ENCODE results near the gene UBE2E2.

UBE2E2 gene

GRCh38 chr3:23480329-23480714 lies 277.2 kb downstream of the UBE2E2 start:
- no peak for DNase-seq (ENCODE audit: low spot score)

- no peak for DNase-seq (ENCODE audit: low spot score)
Observed at GRCh38 chr3:23481011-23481615, 278.0 kb downstream of the UBE2E2 start.

GRCh38 chr3:23481616-23482278 lies 278.6 kb downstream of the UBE2E2 start:
- DNase-seq (ENCODE audit: low spot score) = no peak

- no peak for DNase-seq (ENCODE audit: low spot score)
Observed at GRCh38 chr3:23484386-23484785, 281.3 kb downstream of the UBE2E2 start.

- no peak for DNase-seq (ENCODE audit: low spot score)
Observed at GRCh38 chr3:23485922-23486321, 282.8 kb downstream of the UBE2E2 start.

GRCh38 chr3:23487015-23487414 lies 283.9 kb downstream of the UBE2E2 start:
- DNase-seq (ENCODE audit: low spot score) = no peak

GRCh38 chr3:23488618-23489017 lies 285.5 kb downstream of the UBE2E2 start:
- no peak for DNase-seq (ENCODE audit: low spot score)

GRCh38 chr3:23489300-23490158 lies 286.4 kb downstream of the UBE2E2 start:
- no peak for DNase-seq (ENCODE audit: low spot score)

GRCh38 chr3:23490459-23490858 lies 287.3 kb downstream of the UBE2E2 start:
- DNase-seq (ENCODE audit: low spot score) = no peak

GRCh38 chr3:23492057-23492456 lies 288.9 kb downstream of the UBE2E2 start:
- no peak for DNase-seq (ENCODE audit: low spot score)

GRCh38 chr3:23493889-23494288 lies 290.8 kb downstream of the UBE2E2 start:
- DNase-seq (ENCODE audit: low spot score) = no peak

- no peak for DNase-seq (ENCODE audit: low spot score)
Observed at GRCh38 chr3:23494967-23495366, 291.8 kb downstream of the UBE2E2 start.

GRCh38 chr3:23495507-23495906 lies 292.4 kb downstream of the UBE2E2 start:
- DNase-seq (ENCODE audit: low spot score) = no peak

GRCh38 chr3:23496165-23496564 lies 293.0 kb downstream of the UBE2E2 start:
- DNase-seq (ENCODE audit: low spot score) = no peak

GRCh38 chr3:23497156-23497555 lies 294.0 kb downstream of the UBE2E2 start:
- DNase-seq (ENCODE audit: low spot score) = no peak

GRCh38 chr3:23501201-23501802 lies 298.2 kb downstream of the UBE2E2 start:
- no peak for DNase-seq (ENCODE audit: low spot score)

GRCh38 chr3:23508464-23508863 lies 305.3 kb downstream of the UBE2E2 start:
- no peak for DNase-seq (ENCODE audit: low spot score)

GRCh38 chr3:23518441-23518840 lies 315.3 kb downstream of the UBE2E2 start:
- DNase-seq (ENCODE audit: low spot score) = no peak

GRCh38 chr3:23519314-23520208 lies 316.4 kb downstream of the UBE2E2 start:
- DNase-seq (ENCODE audit: low spot score) = no peak

GRCh38 chr3:23527326-23527725 lies 324.2 kb downstream of the UBE2E2 start:
- DNase-seq (ENCODE audit: low spot score) = no peak

GRCh38 chr3:23533596-23533995 lies 330.5 kb downstream of the UBE2E2 start:
- DNase-seq (ENCODE audit: low spot score) = no peak

- DNase-seq (ENCODE audit: low spot score) = no peak
Observed at GRCh38 chr3:23533996-23534395, 330.9 kb downstream of the UBE2E2 start.
